Spleen (tissue), 13 donors: Measurements from ENCODE around the gene FBLL1. TPM values are rescaled to one million over a fixed set of nuclear protein-coding genes. Genes with fewer than 3 reads are reported as not detected.

Experiments used
- DNase-seq: peaks from one replicate; pipeline ENCODE4 v3.0.0-alpha.2; 2020
- H3K27ac ChIP-seq, 8 donors: fragments of 200-600 bp; sonication (generic) in 7 of 8; 1 replicate in 4 of 8; 2 replicates in 4 of 8; pipeline versions ENCODE4 v1.5.0 to v1.8.0; 2016 to 2021; ENCODE audit warnings: inconsistent platforms in 4 of 8, mild to moderate bottlenecking in 4 of 8, moderate library complexity in 1 of 8
- H3K27me3 ChIP-seq, 7 donors: fragments of 200-600 bp; sonication (generic) in 6 of 7; replicated peaks in 1 of 7; 1 replicate in 4 of 7; 2 replicates in 3 of 7; pipeline versions ENCODE4 v1.5.0 to v1.8.0; 2016 to 2021; ENCODE audit warnings: inconsistent platforms in 3 of 7, mild to moderate bottlenecking in 1 of 7
- H3K36me3 ChIP-seq, 6 donors: fragments of 200-600 bp; sonication (generic) in 5 of 6; 1 replicate in 4 of 6; 2 replicates in 2 of 6; pipeline versions ENCODE4 v1.5.0 to v1.8.0; 2016 to 2021; ENCODE audit warnings: inconsistent platforms in 2 of 6
- H3K4me1 ChIP-seq, 6 donors: fragments of 200-600 bp; sonication (generic) in 5 of 6; 1 replicate in 3 of 6; 2 replicates in 3 of 6; pipeline versions ENCODE4 v1.5.0 to v1.8.0; 2016 to 2021; ENCODE audit warnings: inconsistent platforms in 3 of 6
- H3K4me3 ChIP-seq, 8 donors: fragments of 200-600 bp; sonication (generic) in 7 of 8; 1 replicate in 4 of 8; 2 replicates in 4 of 8; pipeline versions ENCODE4 v1.5.0 to v1.8.0; 2016 to 2021; ENCODE audit warnings: inconsistent platforms in 4 of 8, mild to moderate bottlenecking in 4 of 8, moderate library complexity in 2 of 8
- H3K9me3 ChIP-seq, 8 donors: fragments of 200-600 bp; sonication (generic) in 7 of 8; 1 replicate in 4 of 8; 2 replicates in 4 of 8; pipeline versions ENCODE4 v1.5.0 to v1.8.0; 2016 to 2021; ENCODE audit warnings: inconsistent platforms in 4 of 8
- CTCF ChIP-seq, 11 experiments: fragments of 200-600 bp in 7 of 11; fragments of 450-650 bp in 4 of 11; sonication (generic) in 4 of 11; IDR thresholded peaks in 8 of 11; conservative IDR thresholded peaks in 3 of 11; 1 replicate in 7 of 11; 2 replicates in 4 of 11; pipeline versions ENCODE4 v1.4.0 to v1.8.0; 2016 to 2021; ENCODE audit warnings: antibody characterized with exemption in 11 of 11, inconsistent platforms in 4 of 11, mild to moderate bottlenecking in 1 of 11
- POLR2A ChIP-seq, 3 donors: fragments of 450-650 bp; IDR thresholded peaks; one replicate each; pipeline ENCODE4 v1.5.1; 2017; ENCODE audit warnings: antibody characterized with exemption in 3 of 3, mild to moderate bottlenecking in 1 of 3
- POLR2AphosphoS5 ChIP-seq, 3 donors: sonication (generic); formaldehyde crosslinking; IDR thresholded peaks; one replicate each; pipeline ENCODE4 v1.5.1; 2017; ENCODE audit warnings: antibody characterized with exemption in 3 of 3
- WGBS, 5 donors: extraction: QIAGEN DNeasy Blood & Tissue Kit in 3 of 5; methylation state at CpG; one replicate each; pipeline versions ENCODE4 v1.1.5 to v1.1.7; 2013 to 2018; 5-methylcytosine and 5-hydroxymethylcytosine counted together
- intact Hi-C: fragments of 100-400 bp; cut with DNase I; formaldehyde crosslinking; loops from one replicate; pipeline ENCODE4 v1.15.0; 2023; ENCODE audit warnings: low total_unique reads
- long read RNA-seq, 2 donors: transcript quantifications; one replicate each; lab custom pipeline, GENCODE V29; 2026
- polyA plus RNA-seq, 3 donors: library from polyadenylated mRNA; stranded (reverse); fragments of 200-250 nt; gene quantifications; one replicate each; pipeline ENCODE4 v1.2.1, GENCODE V29; 2013
- total RNA-seq, 7 donors: library from RNA; depleted of rRNA in 3 of 7; stranded (reverse); fragments of >200 nt in 3 of 7; fragmentation: NEBNext Ultra II Directional in 4 of 7; extraction: Animal tissue kit (Norgen Biotek cat#: 25700) in 4 of 7; gene quantifications; one replicate each; pipeline versions ENCODE4 v1.1.0 to v1.2.1, GENCODE V29; 2016 to 2021
- donor health status: healthy with polysubstance abuse.
- donor health status: DM: no; HTN: no; CAD: no; lungs with moderate emphysema.
- donor health status: DM: no; HTN: no; CAD: no.
- donor health status: Bipolar disorder and iron deficiency.
- donor health status: healthy.
- donor health status: DM: no; HTN: no; CAD: no.
- donor health status: DM: yes; HTN: yes; CAD: no.

Gene FBLL1
- total RNA-seq, result under 1 TPM in 2 of 7 donors, not detected in 5; 0.40 to 0.69 TPM
- polyA plus RNA-seq, result under 1 TPM; 0.06 to 0.20 (median 0.17) TPM
- long read RNA-seq, donor 1, partial matches to known transcripts, result 0 of 2 reads
- long read RNA-seq, donor 1, other reads (novel, unspliced or antisense), result 0 of 2 reads
- long read RNA-seq, donor 2, partial matches to known transcripts, result 0 of 1 reads
- long read RNA-seq, donor 2, other reads (novel, unspliced or antisense), result 0 of 1 reads

DNA sequence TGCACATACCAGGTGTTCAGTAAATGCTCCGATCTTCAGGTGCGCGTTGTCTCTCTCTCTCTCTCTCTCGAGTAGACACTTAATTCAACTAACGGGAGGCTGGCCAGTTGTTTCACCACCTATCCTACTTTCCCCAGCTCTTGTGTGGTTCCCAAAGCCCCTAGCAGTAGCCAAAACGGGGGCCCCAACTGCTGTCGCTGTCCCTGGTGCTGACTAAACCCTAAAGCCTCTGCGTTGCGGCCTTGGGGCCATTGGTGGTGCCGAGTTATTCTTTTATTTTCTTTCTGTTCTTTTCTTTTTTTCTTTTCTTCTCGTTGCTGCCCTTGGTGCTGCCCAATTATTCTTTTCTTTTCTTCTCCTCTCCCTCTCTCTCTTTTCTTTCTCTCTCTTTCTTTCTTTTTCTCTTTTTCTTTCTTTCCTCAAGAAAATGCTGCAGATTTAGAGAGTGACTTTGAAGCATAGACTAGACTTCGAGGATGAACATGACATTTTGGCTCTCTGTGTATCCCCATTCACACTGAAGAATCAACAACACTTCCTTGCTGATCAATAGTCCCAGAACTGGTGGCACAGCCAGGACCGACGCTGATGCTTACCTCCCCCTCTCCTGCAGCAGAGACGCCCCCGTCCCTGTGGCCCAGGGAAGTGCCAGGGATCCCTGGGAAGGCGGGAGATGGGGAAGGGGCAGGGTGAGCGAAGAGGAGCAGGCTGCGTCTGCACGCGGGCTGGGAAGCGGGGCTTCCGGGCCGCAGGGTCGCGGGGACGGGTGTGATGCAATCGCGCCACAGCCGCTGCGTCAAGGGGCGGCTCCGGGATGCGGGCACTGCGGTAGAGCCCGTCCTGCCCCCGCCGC is at the start of gene FBLL1:
TSS of gene FBLL1 (plus strand) at position 785 of the 853 bp plus-strand sequence. CDS start 200 bp downstream, outside the sequence.
- peaks cover 3 to 61% (median 23%) of the 10 kb centered on the region in 7 donors for H3K27me3 ChIP-seq
- H3K4me1 ChIP-seq, result peaks cover 3 to 14% (median 8%) of the 10 kb centered on the region in 6 donors
- peak in 1 of 3 donors; percentile 11 for TF ChIP-seq POLR2AphosphoS5 (IDR thresholded peaks at IDR 0.05)
- no peak for TF ChIP-seq POLR2A (IDR thresholded peaks at IDR 0.05)
- peak within 1 kb of the TSS; percentile 5 to 65 (median 38) for H3K4me3 ChIP-seq
- H3K36me3 ChIP-seq, result peaks cover 0 to 11% (median 0%) of the 10 kb centered on the region in 6 donors
- intact Hi-C loops, result no loop called here
- peaks cover 0 to 9% (median 0%) of the 10 kb centered on the region in 8 donors for H3K9me3 ChIP-seq
- H3K27ac ChIP-seq, result no peak within 1 kb of the TSS
- 12 to 26% (median 15%) methylated on average over 30 to 38 of the region's 38 CpGs for WGBS, 5 donors
- DNase-seq, result no peak

DNA sequence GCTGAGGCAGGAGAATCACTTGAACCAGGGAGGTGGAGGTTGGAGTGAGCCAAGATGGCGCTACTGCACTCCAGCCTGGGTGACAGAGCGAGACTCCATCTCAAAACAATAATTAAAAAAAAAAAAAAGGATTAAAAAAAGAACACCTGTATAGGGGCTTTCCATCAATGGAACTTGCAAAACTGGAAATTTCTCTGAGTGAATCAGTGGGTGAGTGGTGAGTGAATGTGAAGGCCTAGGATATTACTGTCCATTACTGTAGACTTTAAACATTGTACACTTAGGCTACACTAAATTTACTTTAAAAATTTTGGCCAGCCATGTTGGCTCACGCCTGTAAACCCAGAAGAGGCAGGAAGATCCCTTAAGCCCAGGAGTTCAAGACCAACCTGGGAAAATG is 48.5 kb upstream of the FBLL1 start:
- intact Hi-C loops, result no loop called here

DNA sequence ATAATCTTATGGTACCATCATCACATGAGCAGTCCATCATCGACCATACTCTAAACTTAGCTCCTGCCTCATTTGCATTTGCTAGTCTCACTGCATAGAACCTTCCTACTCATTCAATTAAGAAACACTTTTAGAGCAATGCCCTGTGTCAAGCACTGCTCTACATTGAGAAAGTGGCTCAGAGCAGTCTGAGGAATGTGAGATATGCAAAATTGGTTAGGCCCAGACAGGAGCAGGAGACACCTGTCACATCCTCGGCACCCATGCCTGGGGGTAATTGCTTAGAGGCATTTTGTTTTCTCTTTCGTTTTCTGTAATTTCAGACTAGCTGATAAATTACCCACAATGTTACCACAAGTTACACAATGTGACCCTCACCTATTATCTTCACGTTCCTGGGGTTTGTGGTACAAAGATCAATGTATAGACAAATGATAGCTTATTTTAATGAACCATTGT is 47.7 kb upstream of the FBLL1 start:
- H3K4me1 ChIP-seq, result peaks cover 0 to 9% (median 5%) of the 10 kb centered on the region in 6 donors
- DNase-seq, result no peak
- TF ChIP-seq POLR2A (IDR thresholded peaks at IDR 0.05) (no peak), POLR2AphosphoS5 (IDR thresholded peaks at IDR 0.05) (no peak), CTCF (IDR thresholded peaks at IDR 0.05 in 8 of 11, conservative IDR thresholded peaks at IDR 0.05 in 3 of 11) (no peak)
- no peaks in the 10 kb centered on the region for H3K36me3 ChIP-seq
- H3K27ac ChIP-seq, result peak overlapping the region in 2 of 8 donors; percentile 12 to 49
- H3K27me3 ChIP-seq, result peaks cover 0 to 3% (median 0%) of the 10 kb centered on the region in 7 donors
- no peaks in the 10 kb centered on the region for H3K9me3 ChIP-seq
- intact Hi-C loops, result no loop called here
- 37 to 57% (median 50%) methylated on average over 3 to 4 of the region's 4 CpGs for WGBS, 5 donors
- no peak overlapping the region for H3K4me3 ChIP-seq

More for the DNA sequence above, 48.5 kb upstream of the FBLL1 start:
- H3K27ac ChIP-seq, result no peak overlapping the region
- TF ChIP-seq POLR2A (IDR thresholded peaks at IDR 0.05) (no peak), CTCF (IDR thresholded peaks at IDR 0.05 in 8 of 11, conservative IDR thresholded peaks at IDR 0.05 in 3 of 11) (no peak), POLR2AphosphoS5 (IDR thresholded peaks at IDR 0.05) (no peak)
- H3K4me3 ChIP-seq, result no peak overlapping the region
- no peaks in the 10 kb centered on the region for H3K36me3 ChIP-seq
- 89 to 92% (median 91%) methylated on average over 3 of the region's 3 CpGs for WGBS, 5 donors
- H3K4me1 ChIP-seq, result peaks cover 0 to 3% (median 0%) of the 10 kb centered on the region in 6 donors
- H3K27me3 ChIP-seq, result peaks cover 0 to 3% (median 0%) of the 10 kb centered on the region in 7 donors
- H3K9me3 ChIP-seq, result no peaks in the 10 kb centered on the region
- DNase-seq, result no peak

DNA sequence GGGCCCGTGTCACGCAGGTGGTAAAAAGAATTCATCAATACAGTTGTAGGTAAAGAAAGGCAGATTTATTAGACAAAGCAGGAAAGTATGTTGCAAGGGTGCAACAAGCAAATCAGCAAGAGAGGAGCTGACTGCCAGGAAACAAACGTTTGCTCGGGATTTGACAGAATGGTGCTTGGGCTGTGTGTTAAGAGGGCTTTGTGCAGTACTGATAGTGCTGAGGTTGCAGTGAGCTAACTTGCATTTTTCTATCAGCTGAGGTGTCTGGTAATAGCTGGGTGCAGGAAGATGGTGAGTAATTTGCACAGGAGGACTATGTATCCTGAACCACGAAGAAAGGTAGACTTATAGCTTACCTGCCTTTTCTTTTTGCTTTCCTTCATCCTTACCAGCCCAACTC is 46.7 kb upstream of the FBLL1 start:
- Histone ChIP-seq H3K27me3 (peaks cover 0 to 3% (median 0%) of the 10 kb centered on the region in 7 donors), H3K36me3 (no peaks in the 10 kb centered on the region), H3K27ac (no peak overlapping the region), H3K4me1 (peaks cover 3 to 18% (median 12%) of the 10 kb centered on the region in 6 donors), H3K9me3 (no peaks in the 10 kb centered on the region), H3K4me3 (no peak overlapping the region)
- no peak for DNase-seq
- TF ChIP-seq POLR2AphosphoS5 (IDR thresholded peaks at IDR 0.05) (no peak), CTCF (IDR thresholded peaks at IDR 0.05 in 8 of 11, conservative IDR thresholded peaks at IDR 0.05 in 3 of 11) (no peak), POLR2A (IDR thresholded peaks at IDR 0.05) (no peak)
- WGBS, 5 donors, result 78 to 85% (median 81%) methylated on average over 5 of the region's 5 CpGs
- intact Hi-C loops, result no loop called here
